OCI-LY7 (cell line): ENCODE data around the gene OXCT1. TPM values are rescaled to one million over a fixed set of nuclear protein-coding genes. Genes with fewer than 3 reads are reported as not detected.

Source experiments
- BruUV-seq: library from RNA; stranded (reverse); fragments of 400-500 nt; replicated peaks from 2 replicates; lab custom pipeline; 2021; lab: Mats Ljungman, UMichigan
- CTCF ChIA-PET: fragments of 300-600 bp; sonication (Branson Sonifier 250); formaldehyde crosslinking; loops from one replicate; lab custom pipeline; 2022; ENCODE audit warnings: antibody characterized with exemption; ENCODE audit not compliant: unreplicated experiment; lab: Charles Lee
- POLR2A ChIA-PET: fragments of 300-600 bp; sonication (Branson Sonifier 250); formaldehyde crosslinking; loops from one replicate; lab custom pipeline; 2022; ENCODE audit warnings: antibody characterized with exemption; lab: Charles Lee
- DNase-seq: peaks from one replicate; pipeline ENCODE4 v3.0.0-alpha.2; 2015; ENCODE audit warnings: low spot score
- H2AFZ ChIP-seq: fragments of 200-600 bp; sonication (generic), shearing (Covaris generic); 2 replicates; pipeline ENCODE4 v1.6.1; 2014; ENCODE audit warnings: mild to moderate bottlenecking, antibody characterized with exemption, low read length, moderate library complexity
- H3K27ac ChIP-seq: fragments of 200-600 bp; sonication (generic); 2 replicates; pipeline ENCODE4 v1.5.1; 2014; ENCODE audit warnings: mixed run types, low read depth, mild to moderate bottlenecking, moderate library complexity, low read length, inconsistent platforms; ENCODE audit not compliant: poor library complexity, severe bottlenecking
- H3K36me3 ChIP-seq: fragments of 200-600 bp; sonication (generic); 2 replicates; pipeline ENCODE4 v1.6.1; 2014; ENCODE audit warnings: mild to moderate bottlenecking, antibody characterized with exemption, low read length, moderate library complexity, mixed read lengths; ENCODE audit not compliant: insufficient read depth
- H3K4me1 ChIP-seq: fragments of 200-600 bp; sonication (generic); 2 replicates; pipeline ENCODE4 v1.5.1; 2014; ENCODE audit warnings: mild to moderate bottlenecking, low read length; ENCODE audit not compliant: insufficient read depth, poor library complexity, severe bottlenecking
- H3K4me2 ChIP-seq: fragments of 200-600 bp; sonication (generic); 2 replicates; pipeline ENCODE4 v1.6.1; 2014; ENCODE audit warnings: mild to moderate bottlenecking, low read length
- H3K4me3 ChIP-seq: fragments of 200-600 bp; sonication (generic); 2 replicates; pipeline ENCODE4 v1.5.1; 2014; ENCODE audit warnings: mild to moderate bottlenecking, low read depth, low read length; ENCODE audit not compliant: poor library complexity, severe bottlenecking
- H3K79me2 ChIP-seq: fragments of 200-600 bp; sonication (generic); 2 replicates; pipeline ENCODE4 v1.6.1; 2016; ENCODE audit warnings: low read depth, mild to moderate bottlenecking, low read length, moderate library complexity, mixed read lengths; ENCODE audit not compliant: insufficient read depth
- H3K9me2 ChIP-seq: fragments of 200-600 bp; sonication (generic); 2 replicates; pipeline ENCODE4 v1.6.1; 2016; ENCODE audit warnings: mild to moderate bottlenecking, low read length, mixed read lengths; ENCODE audit not compliant: insufficient read depth
- H3K9me3 ChIP-seq: fragments of 200-600 bp; sonication (generic); 2 replicates; pipeline ENCODE4 v1.6.1; 2014; ENCODE audit warnings: mild to moderate bottlenecking, mixed run types, low read length, mixed read lengths
- H4K20me1 ChIP-seq: fragments of 200-600 bp; sonication (generic); 2 replicates; pipeline ENCODE4 v1.6.1; 2014; ENCODE audit warnings: mild to moderate bottlenecking, antibody characterized with exemption, low read length, moderate library complexity, mixed read lengths; ENCODE audit not compliant: insufficient read depth
- EZH2phosphoT487 ChIP-seq: fragments of 200-600 bp; sonication (generic); IDR thresholded peaks from 2 replicates; pipeline ENCODE4 v1.6.1; 2018; ENCODE audit warnings: low read depth, borderline replicate concordance, mild to moderate bottlenecking, mixed run types, antibody characterized with exemption, low read length, moderate library complexity, mixed read lengths
- intact Hi-C: fragments of 100-400 bp; cut with micrococcal nuclease; formaldehyde crosslinking; loops from one replicate; pipeline ENCODE4 v1.10.0; 2022; ENCODE audit not compliant: unreplicated experiment
- total RNA-seq, 2 experiments: library from RNA; depleted of rRNA in 1 of 2; stranded (reverse); fragments of >200 nt in 1 of 2; shearing (Covaris generic) in 1 of 2; gene quantifications; 2 replicates each; pipeline ENCODE4 v1.2.3, GENCODE V29; 2014 to 2022
- TF ChIP-seq, protein P1 (sequence below): fragments of 200-600 bp; sonication (generic); conservative IDR thresholded peaks from 2 replicates; pipeline ENCODE4 v1.5.1; 2014; ENCODE audit warnings: mild to moderate bottlenecking, antibody characterized with exemption, low read length, moderate library complexity, mixed read lengths

OXCT1 gene
- total RNA-seq, 2 experiments from 2014 or later = 27.0 to 43.4 TPM

DNA sequence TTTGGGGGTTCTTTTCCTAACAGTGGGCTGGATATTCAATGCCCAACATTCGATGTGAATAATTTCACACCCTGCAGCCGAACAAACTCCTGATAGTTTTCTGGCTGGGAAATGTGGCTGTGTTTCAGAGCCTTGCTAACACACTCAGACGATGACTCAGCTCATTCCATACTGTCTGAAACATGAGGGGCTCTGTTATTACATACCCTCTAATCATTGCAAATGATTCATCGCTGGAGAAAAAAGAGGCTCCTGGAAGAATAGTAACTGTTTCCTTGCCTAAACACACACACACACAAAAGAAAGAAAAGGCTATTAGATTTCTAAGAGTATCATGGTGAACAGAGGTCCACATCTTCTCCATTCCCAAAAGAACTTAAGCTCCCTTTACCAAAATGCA is 75.8 kb downstream of the OXCT1 start:
- Histone ChIP-seq H2AFZ (no peak overlapping the region), H3K9me3 (no peaks in the 10 kb centered on the region), H3K79me2 (no peaks in the 10 kb centered on the region), H3K4me1 (no peaks in the 10 kb centered on the region), H4K20me1 (no peaks in the 10 kb centered on the region), H3K4me2 (no peak overlapping the region), H3K36me3 (peaks cover 49% of the 10 kb centered on the region; the same call in 1 of the 2 replicates), H3K4me3 (no peak overlapping the region), H3K9me2 (no peaks in the 10 kb centered on the region), H3K27ac (no peak overlapping the region)
- intact Hi-C loops = no loop called here
- TF ChIP-seq EZH2phosphoT487 = no peak
- TF ChIP-seq, protein P1, sequence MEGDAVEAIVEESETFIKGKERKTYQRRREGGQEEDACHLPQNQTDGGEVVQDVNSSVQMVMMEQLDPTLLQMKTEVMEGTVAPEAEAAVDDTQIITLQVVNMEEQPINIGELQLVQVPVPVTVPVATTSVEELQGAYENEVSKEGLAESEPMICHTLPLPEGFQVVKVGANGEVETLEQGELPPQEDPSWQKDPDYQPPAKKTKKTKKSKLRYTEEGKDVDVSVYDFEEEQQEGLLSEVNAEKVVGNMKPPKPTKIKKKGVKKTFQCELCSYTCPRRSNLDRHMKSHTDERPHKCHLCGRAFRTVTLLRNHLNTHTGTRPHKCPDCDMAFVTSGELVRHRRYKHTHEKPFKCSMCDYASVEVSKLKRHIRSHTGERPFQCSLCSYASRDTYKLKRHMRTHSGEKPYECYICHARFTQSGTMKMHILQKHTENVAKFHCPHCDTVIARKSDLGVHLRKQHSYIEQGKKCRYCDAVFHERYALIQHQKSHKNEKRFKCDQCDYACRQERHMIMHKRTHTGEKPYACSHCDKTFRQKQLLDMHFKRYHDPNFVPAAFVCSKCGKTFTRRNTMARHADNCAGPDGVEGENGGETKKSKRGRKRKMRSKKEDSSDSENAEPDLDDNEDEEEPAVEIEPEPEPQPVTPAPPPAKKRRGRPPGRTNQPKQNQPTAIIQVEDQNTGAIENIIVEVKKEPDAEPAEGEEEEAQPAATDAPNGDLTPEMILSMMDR = no peak
- ChIA-PET CTCF (no interaction called here), POLR2A (interaction anchor here (1.0 kb wide), 1 partner anchor 10 kb away, joined by 4 read pairs; no protein-coding TSS in a partner anchor)
- BruUV-seq = no TSS peak
- DNase-seq = no peak

GRCh38 chr5:41793141-41793770 is 77.0 kb downstream of the OXCT1 start:
- BruUV-seq = no TSS peak
- H3K9me3 ChIP-seq = no peaks in the 10 kb centered on the region
- TF ChIP-seq, protein P1 = no peak
- TF ChIP-seq EZH2phosphoT487 = no peak
- peaks cover 46% of the 10 kb centered on the region; the same call in 1 of the 2 replicates for H3K36me3 ChIP-seq
- H3K4me3 ChIP-seq = no peak overlapping the region
- H3K4me1 ChIP-seq = no peaks in the 10 kb centered on the region
- no peaks in the 10 kb centered on the region for H3K79me2 ChIP-seq
- POLR2A ChIA-PET = interaction anchor here (0.9 to 2.0 kb wide), 6 partner anchors 9 to 31 kb away, joined by 3 to 11 read pairs (median 4); no protein-coding TSS in a partner anchor
- CTCF ChIA-PET = no interaction called here
- intact Hi-C loops = no loop called here
- no peak overlapping the region for H2AFZ ChIP-seq
- no peaks in the 10 kb centered on the region for H3K9me2 ChIP-seq
- H4K20me1 ChIP-seq = no peaks in the 10 kb centered on the region
- no peak overlapping the region for H3K27ac ChIP-seq
- H3K4me2 ChIP-seq = no peak overlapping the region
- DNase-seq = no peak
